Right atrium auricular region (tissue), 2 donors: Measurements from ENCODE around the gene REV3L. TPM values are rescaled to one million over a fixed set of nuclear protein-coding genes. Genes with fewer than 3 reads are reported as not detected.
"Not testable (repeated sequence)": the region's sequence is repeated elsewhere in the genome, so short reads cannot be mapped to it uniquely, and the experiment has no call there.

Experiments used
- DNase-seq: peaks from one replicate; pipeline ENCODE4 v3.0.0-alpha.2; 2019; ENCODE audit warnings: low spot score
- H3K27ac ChIP-seq, 2 donors: fragments of 200-600 bp; sonication (generic); 1 replicate in 1 of 2; 2 replicates in 1 of 2; pipeline ENCODE4 v1.5.1; 2016 to 2019
- H3K27me3 ChIP-seq, 2 donors: fragments of 200-600 bp; sonication (generic); one replicate each; pipeline versions ENCODE4 v1.5.1 to v1.6.0; 2017 to 2019
- H3K36me3 ChIP-seq: fragments of 200-600 bp; sonication (generic); one replicate; pipeline ENCODE4 v1.5.1; 2016
- H3K4me1 ChIP-seq, 2 donors: fragments of 200-600 bp; sonication (generic); one replicate each; pipeline versions ENCODE4 v1.5.1 to v1.6.0; 2017 to 2019
- H3K4me3 ChIP-seq, 2 donors: fragments of 200-600 bp; sonication (generic); 1 replicate in 1 of 2; 2 replicates in 1 of 2; pipeline ENCODE4 v1.5.1; 2017 to 2019; ENCODE audit warnings: mild to moderate bottlenecking in 1 of 2, moderate library complexity in 1 of 2
- H3K9me3 ChIP-seq, 2 donors: fragments of 200-600 bp; sonication (generic); one replicate each; pipeline ENCODE4 v1.5.1; 2019
- CTCF ChIP-seq, 2 donors: fragments of 200-600 bp; sonication (generic); IDR thresholded peaks; one replicate each; pipeline ENCODE4 v1.5.1; 2019; ENCODE audit warnings: antibody characterized with exemption in 2 of 2
- total RNA-seq, 2 donors: library from RNA; depleted of rRNA; stranded (reverse); fragments of >200 nt; gene quantifications; one replicate each; pipeline ENCODE4 v1.1.0, GENCODE V29; 2016

Gene REV3L
- total RNA-seq, 2 donors from 2014 or later, result 14.5 to 34.2 TPM

- no peak for DNase-seq
- no peak for TF ChIP-seq CTCF (IDR thresholded peaks at IDR 0.05)
- peaks cover 0 to 12% of the 10 kb centered on the region in 2 donors for H3K9me3 ChIP-seq
- H3K27me3 ChIP-seq, result no peaks in the 10 kb centered on the region
- H3K36me3 ChIP-seq, result no peaks in the 10 kb centered on the region
- H3K27ac ChIP-seq, result no peak overlapping the region
- H3K4me1 ChIP-seq, result peaks cover 0 to 19% of the 10 kb centered on the region in 2 donors
- H3K4me3 ChIP-seq, result no peak overlapping the region
Observed at GRCh38 chr6:111520524-111520923, 37.5 kb upstream of the REV3L start.

DNA sequence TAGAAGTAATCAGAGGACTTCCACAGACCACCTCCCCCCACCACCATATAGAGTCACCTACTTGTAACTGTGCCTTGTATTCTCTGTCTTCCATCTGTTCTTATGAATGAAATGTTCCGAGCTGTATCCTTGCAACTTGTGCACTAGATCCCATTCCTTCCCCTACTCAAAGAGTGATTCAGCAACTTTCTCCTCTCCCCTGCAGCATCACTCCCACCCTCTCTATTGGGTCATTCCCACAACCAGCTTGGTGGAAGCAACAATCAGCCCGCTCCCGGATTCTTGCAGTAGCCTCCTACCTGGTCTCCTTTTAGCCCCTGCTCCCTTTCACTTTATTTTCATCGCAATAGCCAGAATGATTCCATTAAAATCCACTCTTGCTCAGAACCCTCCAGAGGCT lies 34.9 kb upstream of the REV3L start:
- peaks cover 0 to under 1% of the 10 kb centered on the region in 2 donors for H3K4me1 ChIP-seq
- H3K9me3 ChIP-seq, result peaks cover 0 to 12% of the 10 kb centered on the region in 2 donors
- H3K27me3 ChIP-seq, result no peaks in the 10 kb centered on the region
- no peaks in the 10 kb centered on the region for H3K36me3 ChIP-seq
- TF ChIP-seq CTCF (IDR thresholded peaks at IDR 0.05), result no peak
- no peak overlapping the region for H3K27ac ChIP-seq
- DNase-seq, result no peak
- H3K4me3 ChIP-seq, result no peak overlapping the region

- no peak for DNase-seq
- Histone ChIP-seq H3K4me3 (no peak overlapping the region), H3K9me3 (no peaks in the 10 kb centered on the region), H3K36me3 (no peaks in the 10 kb centered on the region), H3K4me1 (no peaks in the 10 kb centered on the region), H3K27ac (no peak overlapping the region), H3K27me3 (no peaks in the 10 kb centered on the region)
- TF ChIP-seq CTCF (IDR thresholded peaks at IDR 0.05), result no peak
Observed at GRCh38 chr6:111515259-111515658, 32.2 kb upstream of the REV3L start.

DNA sequence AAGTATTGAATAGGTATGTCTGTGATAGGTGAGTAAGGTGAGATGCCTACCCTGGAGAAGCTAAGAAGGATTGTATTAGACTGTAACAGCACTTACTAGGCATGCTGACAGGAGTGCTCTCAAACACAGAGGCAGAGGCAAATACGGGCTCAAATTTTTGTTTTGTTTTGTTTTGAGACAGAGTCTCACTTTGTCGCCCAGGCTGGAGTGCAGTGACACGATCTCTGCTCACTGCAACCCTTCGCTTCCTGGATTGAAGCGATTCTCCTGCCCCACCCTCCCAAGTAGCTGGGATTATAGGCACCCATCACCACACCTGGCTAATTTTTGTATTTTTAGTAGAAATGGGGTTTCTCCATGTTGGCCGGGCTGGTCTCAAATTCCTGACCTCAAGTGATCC lies 31.5 kb upstream of the REV3L start:
- not testable (repeated sequence) for H3K9me3 ChIP-seq, H3K4me3 ChIP-seq, H3K4me1 ChIP-seq, H3K27ac ChIP-seq, H3K27me3 ChIP-seq, H3K36me3 ChIP-seq, DNase-seq

GRCh38 chr6:111507219-111507618 lies 24.2 kb upstream of the REV3L start:
- not testable (repeated sequence) for H3K9me3 ChIP-seq, H3K36me3 ChIP-seq, H3K4me1 ChIP-seq, DNase-seq, H3K4me3 ChIP-seq, H3K27me3 ChIP-seq, H3K27ac ChIP-seq

DNA sequence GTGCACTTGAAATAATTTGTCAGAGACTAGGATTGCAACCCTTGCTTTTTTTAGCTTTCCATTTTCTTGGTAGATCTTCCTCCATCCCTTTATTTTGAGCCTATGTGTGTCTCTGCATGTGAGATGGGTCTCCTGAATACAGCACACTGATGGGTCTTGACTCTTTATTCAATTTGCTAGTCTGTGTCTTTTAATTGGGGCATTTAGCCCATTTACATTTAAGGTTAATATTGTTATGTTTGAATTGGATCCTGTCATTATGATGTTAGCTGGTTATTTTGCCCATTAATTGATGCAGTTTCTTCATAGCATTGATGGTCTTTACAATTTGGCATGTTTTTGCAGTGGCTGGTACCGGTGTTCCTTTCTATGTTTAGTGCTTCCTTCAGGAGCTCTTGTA lies 22.5 kb upstream of the REV3L start:
- not testable (repeated sequence) for H3K9me3 ChIP-seq, H3K27me3 ChIP-seq, H3K27ac ChIP-seq, H3K4me1 ChIP-seq, H3K36me3 ChIP-seq, DNase-seq, H3K4me3 ChIP-seq

GRCh38 chr6:111503660-111504059 lies 20.6 kb upstream of the REV3L start:
- H3K36me3 ChIP-seq, result no peaks in the 10 kb centered on the region
- H3K27ac ChIP-seq, result no peak overlapping the region
- no peaks in the 10 kb centered on the region for H3K27me3 ChIP-seq
- no peak for TF ChIP-seq CTCF (IDR thresholded peaks at IDR 0.05)
- H3K9me3 ChIP-seq, result no peaks in the 10 kb centered on the region
- no peak overlapping the region for H3K4me3 ChIP-seq
- H3K4me1 ChIP-seq, result no peaks in the 10 kb centered on the region
- DNase-seq, result no peak
